ENCODE results near the gene DLX5.

DNA sequence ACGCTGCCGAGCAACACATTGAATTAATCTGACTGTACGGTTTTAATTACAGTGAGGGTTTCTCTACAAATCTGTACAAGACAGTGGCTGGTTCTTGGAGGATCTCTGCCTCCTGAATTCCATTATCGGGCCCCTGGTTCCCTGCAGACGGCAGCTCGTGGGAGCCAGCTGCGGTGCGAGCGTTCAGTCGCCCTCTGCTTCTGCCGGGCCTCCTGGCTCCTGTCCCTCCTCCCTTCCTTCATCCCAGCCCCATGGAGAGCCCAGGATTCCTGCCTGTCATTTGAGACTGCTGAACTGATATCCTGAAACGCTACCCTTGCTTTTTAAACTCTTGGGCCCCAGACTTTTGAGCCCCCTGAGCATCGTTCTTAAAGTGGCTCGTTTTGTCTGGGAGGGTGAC is 25.9 kb downstream of the DLX5 start:
- TF ChIP-seq, protein P1, sequence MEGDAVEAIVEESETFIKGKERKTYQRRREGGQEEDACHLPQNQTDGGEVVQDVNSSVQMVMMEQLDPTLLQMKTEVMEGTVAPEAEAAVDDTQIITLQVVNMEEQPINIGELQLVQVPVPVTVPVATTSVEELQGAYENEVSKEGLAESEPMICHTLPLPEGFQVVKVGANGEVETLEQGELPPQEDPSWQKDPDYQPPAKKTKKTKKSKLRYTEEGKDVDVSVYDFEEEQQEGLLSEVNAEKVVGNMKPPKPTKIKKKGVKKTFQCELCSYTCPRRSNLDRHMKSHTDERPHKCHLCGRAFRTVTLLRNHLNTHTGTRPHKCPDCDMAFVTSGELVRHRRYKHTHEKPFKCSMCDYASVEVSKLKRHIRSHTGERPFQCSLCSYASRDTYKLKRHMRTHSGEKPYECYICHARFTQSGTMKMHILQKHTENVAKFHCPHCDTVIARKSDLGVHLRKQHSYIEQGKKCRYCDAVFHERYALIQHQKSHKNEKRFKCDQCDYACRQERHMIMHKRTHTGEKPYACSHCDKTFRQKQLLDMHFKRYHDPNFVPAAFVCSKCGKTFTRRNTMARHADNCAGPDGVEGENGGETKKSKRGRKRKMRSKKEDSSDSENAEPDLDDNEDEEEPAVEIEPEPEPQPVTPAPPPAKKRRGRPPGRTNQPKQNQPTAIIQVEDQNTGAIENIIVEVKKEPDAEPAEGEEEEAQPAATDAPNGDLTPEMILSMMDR (IDR thresholded peaks at IDR 0.05 in 2 of 3, conservative IDR thresholded peaks at IDR 0.05 in 1 of 3; ENCODE audit: insufficient read depth in 2 of 3, low read depth in 1 of 3, low read length in 3 of 3) = no peak
- TF ChIP-seq NONO (IDR thresholded peaks at IDR 0.05; ENCODE audit: low read depth in 2 of 2, low read length in 1 of 2) (no peak), ZNF124 (CRISPR knock-in tag; IDR thresholded peaks at IDR 0.05) (no peak), CBX3 (IDR thresholded peaks at IDR 0.05; ENCODE audit: borderline replicate concordance in 1 of 2, low read length in 2 of 2) (no peak), ZC3H11A (IDR thresholded peaks at IDR 0.05; ENCODE audit: low read depth, low read length) (no peak), MAFF (IDR thresholded peaks at IDR 0.05; ENCODE audit: low read length) (no peak), CC2D1A (IDR thresholded peaks at IDR 0.05) (no peak), U2AF2 (optimal IDR thresholded peaks at IDR 0.05; ENCODE audit: low read depth, low read length) (no peak), MAFK (IDR thresholded peaks at IDR 0.05; ENCODE audit: low read length) (no peak), PTTG1 (tag; IDR thresholded peaks at IDR 0.05; ENCODE audit: low read depth) (no peak)
- TF ChIP-seq, protein P2, sequence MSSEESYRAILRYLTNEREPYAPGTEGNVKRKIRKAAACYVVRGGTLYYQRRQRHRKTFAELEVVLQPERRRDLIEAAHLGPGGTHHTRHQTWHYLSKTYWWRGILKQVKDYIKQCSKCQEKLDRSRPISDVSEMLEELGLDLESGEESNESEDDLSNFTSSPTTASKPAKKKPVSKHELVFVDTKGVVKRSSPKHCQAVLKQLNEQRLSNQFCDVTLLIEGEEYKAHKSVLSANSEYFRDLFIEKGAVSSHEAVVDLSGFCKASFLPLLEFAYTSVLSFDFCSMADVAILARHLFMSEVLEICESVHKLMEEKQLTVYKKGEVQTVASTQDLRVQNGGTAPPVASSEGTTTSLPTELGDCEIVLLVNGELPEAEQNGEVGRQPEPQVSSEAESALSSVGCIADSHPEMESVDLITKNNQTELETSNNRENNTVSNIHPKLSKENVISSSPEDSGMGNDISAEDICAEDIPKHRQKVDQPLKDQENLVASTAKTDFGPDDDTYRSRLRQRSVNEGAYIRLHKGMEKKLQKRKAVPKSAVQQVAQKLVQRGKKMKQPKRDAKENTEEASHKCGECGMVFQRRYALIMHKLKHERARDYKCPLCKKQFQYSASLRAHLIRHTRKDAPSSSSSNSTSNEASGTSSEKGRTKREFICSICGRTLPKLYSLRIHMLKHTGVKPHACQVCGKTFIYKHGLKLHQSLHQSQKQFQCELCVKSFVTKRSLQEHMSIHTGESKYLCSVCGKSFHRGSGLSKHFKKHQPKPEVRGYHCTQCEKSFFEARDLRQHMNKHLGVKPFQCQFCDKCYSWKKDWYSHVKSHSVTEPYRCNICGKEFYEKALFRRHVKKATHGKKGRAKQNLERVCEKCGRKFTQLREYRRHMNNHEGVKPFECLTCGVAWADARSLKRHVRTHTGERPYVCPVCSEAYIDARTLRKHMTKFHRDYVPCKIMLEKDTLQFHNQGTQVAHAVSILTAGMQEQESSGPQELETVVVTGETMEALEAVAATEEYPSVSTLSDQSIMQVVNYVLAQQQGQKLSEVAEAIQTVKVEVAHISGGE (CRISPR knock-in tag; IDR thresholded peaks at IDR 0.05) = no peak

All from K562 (cell line).